HEK293 (cell line): Measurements from ENCODE around the gene CD37.
A peak's percentile ranks its signal among the peaks of the same experiment; 100 is the strongest.

Source experiments
- EGR2 ChIP-seq: fragments of 450-650 bp; formaldehyde crosslinking; IDR thresholded peaks from 2 replicates; pipeline ENCODE4 v1.5.1; 2016; ENCODE audit warnings: low read depth, missing biosample characterization, missing genetic modification characterization
- IKZF3 ChIP-seq: fragments of 450-650 bp; IDR thresholded peaks from 2 replicates; pipeline ENCODE4 v1.5.0; 2018; ENCODE audit warnings: missing biosample characterization, mild to moderate bottlenecking, missing genetic modification characterization, moderate library complexity
- KLF1 ChIP-seq: fragments of 450-650 bp; formaldehyde crosslinking; IDR thresholded peaks from 2 replicates; pipeline ENCODE4 v1.5.1; 2016; ENCODE audit warnings: missing biosample characterization, missing genetic modification characterization
- KLF8 ChIP-seq: fragments of 450-650 bp; formaldehyde crosslinking; IDR thresholded peaks from 2 replicates; pipeline ENCODE4 v1.5.1; 2016; ENCODE audit warnings: missing biosample characterization, missing genetic modification characterization
- KLF9 ChIP-seq: fragments of 450-650 bp; formaldehyde crosslinking; IDR thresholded peaks from 2 replicates; pipeline ENCODE4 v1.5.1; 2016; ENCODE audit warnings: missing biosample characterization, missing genetic modification characterization, low read depth
- SP2 ChIP-seq: fragments of 450-650 bp; formaldehyde crosslinking; IDR thresholded peaks from 2 replicates; pipeline ENCODE4 v1.5.1; 2016; ENCODE audit warnings: missing biosample characterization, missing genetic modification characterization
- WT1 ChIP-seq: fragments of 450-650 bp; formaldehyde crosslinking; IDR thresholded peaks from 2 replicates; pipeline ENCODE4 v1.5.1; 2016; ENCODE audit warnings: missing biosample characterization, missing genetic modification characterization
- ZBTB10 ChIP-seq: fragments of 450-650 bp; formaldehyde crosslinking; IDR thresholded peaks from 2 replicates; pipeline ENCODE4 v1.5.1; 2016; ENCODE audit warnings: missing biosample characterization, missing genetic modification characterization
- ZBTB6 ChIP-seq: fragments of 450-650 bp; formaldehyde crosslinking; IDR thresholded peaks from 2 replicates; pipeline ENCODE4 v1.5.1; 2017; ENCODE audit warnings: missing biosample characterization, missing genetic modification characterization
- ZBTB8A ChIP-seq: fragments of 450-650 bp; formaldehyde crosslinking; IDR thresholded peaks from 2 replicates; pipeline ENCODE4 v1.5.1; 2016; ENCODE audit warnings: missing biosample characterization, missing genetic modification characterization
- ZNF558 ChIP-seq: fragments of 450-650 bp; formaldehyde crosslinking; IDR thresholded peaks from 2 replicates; pipeline ENCODE4 v1.5.1; 2016; ENCODE audit warnings: missing biosample characterization, missing genetic modification characterization
- ZNF596 ChIP-seq: fragments of 450-650 bp; IDR thresholded peaks from 2 replicates; pipeline ENCODE4 v1.5.0; 2018; ENCODE audit warnings: missing biosample characterization, mild to moderate bottlenecking, missing genetic modification characterization, moderate library complexity
- TF ChIP-seq, protein P1 (sequence below): fragments of 450-650 bp; formaldehyde crosslinking; conservative IDR thresholded peaks from 2 replicates; pipeline ENCODE4 v1.5.1; 2016; ENCODE audit warnings: low read depth, missing biosample characterization, missing genetic modification characterization
- TF ChIP-seq, protein P2 (sequence below): fragments of 450-650 bp; formaldehyde crosslinking; IDR thresholded peaks from 2 replicates; pipeline ENCODE4 v1.5.1; 2016; ENCODE audit warnings: missing biosample characterization, missing genetic modification characterization
- TF ChIP-seq, protein P3 (sequence below): fragments of 450-650 bp; formaldehyde crosslinking; IDR thresholded peaks from 2 replicates; pipeline ENCODE4 v1.5.1; 2017; ENCODE audit warnings: missing biosample characterization, missing genetic modification characterization

CD37 gene

DNA sequence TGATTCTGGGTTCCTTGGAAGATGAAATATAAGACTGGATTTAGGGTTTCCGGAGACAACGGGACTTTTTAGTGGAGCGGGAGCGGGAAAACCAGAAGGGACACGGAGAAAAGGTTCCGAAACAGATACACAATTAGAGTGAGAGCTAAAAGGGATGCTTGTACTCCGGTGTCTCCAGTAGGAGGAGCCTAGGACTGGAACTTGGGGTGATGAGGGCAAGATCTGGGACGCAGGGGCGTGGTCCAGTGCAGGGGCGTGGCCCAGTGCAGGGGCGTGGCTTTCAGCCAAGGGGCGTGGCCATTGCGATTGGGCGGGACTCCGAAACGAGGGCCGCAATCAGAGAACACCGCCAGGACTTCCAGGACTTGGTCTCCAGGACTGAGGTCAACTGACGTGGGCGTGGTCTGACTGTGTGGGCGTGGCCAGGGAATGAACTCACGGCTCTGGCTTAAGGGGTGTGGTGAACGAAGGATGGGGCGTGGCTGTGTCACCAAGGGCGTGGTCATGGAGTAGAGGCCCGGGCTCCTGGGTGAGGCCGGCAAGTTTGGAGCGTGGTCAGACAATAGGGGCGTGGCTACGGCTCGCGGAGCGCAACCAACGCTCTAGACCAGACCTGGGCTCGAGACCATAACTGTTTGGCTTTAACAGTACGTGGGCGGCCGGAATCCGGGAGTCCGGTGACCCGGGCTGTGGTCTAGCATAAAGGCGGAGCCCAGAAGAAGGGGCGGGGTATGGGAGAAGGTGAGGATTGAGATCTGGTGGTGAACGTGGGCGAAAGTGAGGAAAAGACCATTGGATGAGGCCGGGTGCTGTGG, 28.3 kb downstream of the CD37 start, which contains the start of gene DKKL1 (continued):
- TF ChIP-seq, protein P1, sequence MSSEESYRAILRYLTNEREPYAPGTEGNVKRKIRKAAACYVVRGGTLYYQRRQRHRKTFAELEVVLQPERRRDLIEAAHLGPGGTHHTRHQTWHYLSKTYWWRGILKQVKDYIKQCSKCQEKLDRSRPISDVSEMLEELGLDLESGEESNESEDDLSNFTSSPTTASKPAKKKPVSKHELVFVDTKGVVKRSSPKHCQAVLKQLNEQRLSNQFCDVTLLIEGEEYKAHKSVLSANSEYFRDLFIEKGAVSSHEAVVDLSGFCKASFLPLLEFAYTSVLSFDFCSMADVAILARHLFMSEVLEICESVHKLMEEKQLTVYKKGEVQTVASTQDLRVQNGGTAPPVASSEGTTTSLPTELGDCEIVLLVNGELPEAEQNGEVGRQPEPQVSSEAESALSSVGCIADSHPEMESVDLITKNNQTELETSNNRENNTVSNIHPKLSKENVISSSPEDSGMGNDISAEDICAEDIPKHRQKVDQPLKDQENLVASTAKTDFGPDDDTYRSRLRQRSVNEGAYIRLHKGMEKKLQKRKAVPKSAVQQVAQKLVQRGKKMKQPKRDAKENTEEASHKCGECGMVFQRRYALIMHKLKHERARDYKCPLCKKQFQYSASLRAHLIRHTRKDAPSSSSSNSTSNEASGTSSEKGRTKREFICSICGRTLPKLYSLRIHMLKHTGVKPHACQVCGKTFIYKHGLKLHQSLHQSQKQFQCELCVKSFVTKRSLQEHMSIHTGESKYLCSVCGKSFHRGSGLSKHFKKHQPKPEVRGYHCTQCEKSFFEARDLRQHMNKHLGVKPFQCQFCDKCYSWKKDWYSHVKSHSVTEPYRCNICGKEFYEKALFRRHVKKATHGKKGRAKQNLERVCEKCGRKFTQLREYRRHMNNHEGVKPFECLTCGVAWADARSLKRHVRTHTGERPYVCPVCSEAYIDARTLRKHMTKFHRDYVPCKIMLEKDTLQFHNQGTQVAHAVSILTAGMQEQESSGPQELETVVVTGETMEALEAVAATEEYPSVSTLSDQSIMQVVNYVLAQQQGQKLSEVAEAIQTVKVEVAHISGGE (tag by site-specific recombination), result peak; percentile 51
- TF ChIP-seq ZNF596 (tag by site-specific recombination), result 0 out of 2 replicates have a peak, but pooled peaks have one; percentile 32
- TF ChIP-seq WT1 (tag by site-specific recombination), result no peak
- TF ChIP-seq KLF1 (tag by site-specific recombination), result peak; percentile 98
- TF ChIP-seq ZBTB6 (tag by site-specific recombination), result peak; percentile 65
- peak; percentile 99 for TF ChIP-seq KLF8 (tag by site-specific recombination)
- TF ChIP-seq, protein P2, sequence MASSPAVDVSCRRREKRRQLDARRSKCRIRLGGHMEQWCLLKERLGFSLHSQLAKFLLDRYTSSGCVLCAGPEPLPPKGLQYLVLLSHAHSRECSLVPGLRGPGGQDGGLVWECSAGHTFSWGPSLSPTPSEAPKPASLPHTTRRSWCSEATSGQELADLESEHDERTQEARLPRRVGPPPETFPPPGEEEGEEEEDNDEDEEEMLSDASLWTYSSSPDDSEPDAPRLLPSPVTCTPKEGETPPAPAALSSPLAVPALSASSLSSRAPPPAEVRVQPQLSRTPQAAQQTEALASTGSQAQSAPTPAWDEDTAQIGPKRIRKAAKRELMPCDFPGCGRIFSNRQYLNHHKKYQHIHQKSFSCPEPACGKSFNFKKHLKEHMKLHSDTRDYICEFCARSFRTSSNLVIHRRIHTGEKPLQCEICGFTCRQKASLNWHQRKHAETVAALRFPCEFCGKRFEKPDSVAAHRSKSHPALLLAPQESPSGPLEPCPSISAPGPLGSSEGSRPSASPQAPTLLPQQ (tag by site-specific recombination), result 0 out of 2 replicates have a peak, but pooled peaks have one; percentile 15
- peak; percentile 56; the same call in 1 of the 2 replicates for TF ChIP-seq ZBTB10
- TF ChIP-seq, protein P3, sequence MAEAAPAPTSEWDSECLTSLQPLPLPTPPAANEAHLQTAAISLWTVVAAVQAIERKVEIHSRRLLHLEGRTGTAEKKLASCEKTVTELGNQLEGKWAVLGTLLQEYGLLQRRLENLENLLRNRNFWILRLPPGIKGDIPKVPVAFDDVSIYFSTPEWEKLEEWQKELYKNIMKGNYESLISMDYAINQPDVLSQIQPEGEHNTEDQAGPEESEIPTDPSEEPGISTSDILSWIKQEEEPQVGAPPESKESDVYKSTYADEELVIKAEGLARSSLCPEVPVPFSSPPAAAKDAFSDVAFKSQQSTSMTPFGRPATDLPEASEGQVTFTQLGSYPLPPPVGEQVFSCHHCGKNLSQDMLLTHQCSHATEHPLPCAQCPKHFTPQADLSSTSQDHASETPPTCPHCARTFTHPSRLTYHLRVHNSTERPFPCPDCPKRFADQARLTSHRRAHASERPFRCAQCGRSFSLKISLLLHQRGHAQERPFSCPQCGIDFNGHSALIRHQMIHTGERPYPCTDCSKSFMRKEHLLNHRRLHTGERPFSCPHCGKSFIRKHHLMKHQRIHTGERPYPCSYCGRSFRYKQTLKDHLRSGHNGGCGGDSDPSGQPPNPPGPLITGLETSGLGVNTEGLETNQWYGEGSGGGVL (tag by site-specific recombination), result no peak
- TF ChIP-seq EGR2 (tag by site-specific recombination), result peak; percentile 82
- TF ChIP-seq ZBTB8A (tag by site-specific recombination), result peak; percentile 38; the same call in 1 of the 2 replicates
- peak; percentile 89 for TF ChIP-seq IKZF3 (tag by site-specific recombination)
- TF ChIP-seq SP2 (tag by site-specific recombination), result peak; percentile 48; the same call in 1 of the 2 replicates
- no peak for TF ChIP-seq ZNF558 (tag by site-specific recombination)
- peak; percentile 100 for TF ChIP-seq KLF9
- TF ChIP-seq, all 188 proteins: peak for 28
